HUDEP-2 (cell line): ENCODE data around the gene EDN2.

ENCODE experiments used
- DNase-seq, 76 experiments: peaks; one replicate each; lab custom pipeline; 2025; ENCODE audit not compliant: unreplicated experiment in 76 of 76; lab: John Stamatoyannopoulos, UW

The EDN2 gene

DNA sequence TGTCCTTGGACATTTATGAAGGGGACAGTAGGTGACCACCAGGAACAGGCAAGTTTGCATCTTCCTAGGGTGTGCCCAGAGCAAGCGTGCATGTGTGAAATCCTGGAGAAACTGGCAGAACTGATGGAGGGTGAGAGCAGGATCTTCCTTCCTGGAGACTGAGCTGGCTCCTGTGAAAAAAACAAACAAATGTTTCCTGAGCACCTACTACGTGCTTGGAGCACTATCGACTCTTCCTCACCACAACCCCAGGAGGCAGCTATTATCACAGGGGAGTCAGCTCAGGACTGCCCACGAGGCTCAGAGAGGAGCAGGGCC, 1.5 kb upstream of the EDN2 start:
- DNase-seq = no peak

DNA sequence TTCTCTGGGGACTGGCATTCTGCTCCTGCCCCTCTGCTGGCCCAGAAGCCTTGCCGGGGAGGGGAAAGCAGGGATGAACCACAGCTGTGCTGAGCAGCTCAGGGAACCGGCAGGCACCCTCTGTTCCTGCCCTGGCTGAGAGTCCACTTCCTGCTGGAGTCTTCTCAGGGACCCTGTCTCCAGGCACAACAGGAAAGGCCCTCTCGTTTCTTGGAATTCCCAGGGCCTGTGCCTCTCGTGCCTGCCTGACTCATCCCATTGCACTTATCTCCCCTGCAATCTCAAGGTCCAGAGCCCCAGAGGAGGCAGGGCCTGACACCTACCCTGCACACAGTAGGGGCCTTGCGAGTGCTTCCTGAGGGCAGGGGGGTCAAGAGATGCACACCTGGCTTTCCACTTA, 1.1 kb upstream of the EDN2 start:
- no peak for DNase-seq

DNA sequence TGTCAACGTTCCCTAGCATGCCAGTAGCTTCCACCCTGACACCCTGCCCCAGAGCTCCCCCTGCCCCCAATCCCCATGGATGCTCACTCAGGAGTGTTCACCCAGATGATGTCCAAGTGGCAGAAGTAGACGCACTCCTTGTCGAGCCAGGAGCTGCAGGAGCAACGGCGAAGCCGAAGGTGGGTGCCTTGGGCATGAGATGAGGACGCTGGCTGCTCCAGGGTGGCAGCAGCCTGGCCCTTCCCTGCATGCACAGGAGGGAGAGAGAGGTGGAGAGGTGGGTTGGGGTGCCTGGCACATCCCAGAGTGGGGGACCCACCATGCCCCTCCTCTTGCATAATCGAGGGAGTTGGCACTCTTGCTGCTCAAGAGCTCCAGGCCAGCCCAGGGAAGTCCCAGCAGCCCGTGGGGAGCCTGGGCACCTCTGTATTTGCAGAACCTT, 502 bp downstream of the EDN2 start:
- DNase-seq = no peak

DNA sequence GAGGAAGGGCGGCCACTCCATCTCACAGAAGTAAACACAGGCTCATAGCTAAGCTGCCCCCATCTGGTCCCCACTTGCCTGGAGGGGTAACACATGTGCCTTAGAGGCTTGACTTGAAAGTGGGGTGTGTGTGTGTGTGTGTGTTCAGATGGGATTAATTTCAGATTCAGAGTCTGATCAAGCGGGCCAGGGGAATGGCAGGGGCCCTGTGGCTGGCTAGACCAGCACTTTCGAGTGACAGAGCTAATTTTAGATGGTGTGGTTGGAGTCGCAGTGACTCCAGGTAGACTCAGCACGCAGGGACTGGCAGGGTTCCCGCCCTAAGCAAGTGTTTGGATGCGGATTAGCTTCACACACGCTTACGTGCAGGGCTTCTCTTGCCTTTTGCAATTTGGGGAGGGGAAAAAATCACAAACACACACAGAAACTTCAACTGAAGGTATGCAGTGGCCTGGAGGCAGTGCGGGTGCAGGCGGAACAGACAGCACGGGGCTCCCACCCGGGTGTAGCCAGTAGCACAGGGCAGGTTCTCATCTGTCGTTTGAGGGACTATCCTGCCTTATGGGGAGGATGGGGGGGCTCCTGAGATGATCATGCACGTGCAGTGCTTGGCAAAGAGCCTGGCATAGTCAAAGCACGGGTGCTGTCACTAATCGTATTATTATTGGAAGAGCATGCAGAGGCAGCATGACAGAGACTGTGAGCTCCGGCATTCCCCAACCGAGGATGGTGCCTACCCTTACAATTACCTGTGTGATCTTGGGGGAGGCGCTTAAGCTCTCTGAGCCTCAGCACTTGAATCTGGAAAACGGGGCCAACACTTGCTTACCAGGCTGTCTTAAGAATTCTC, 1.3 kb downstream of the EDN2 start:
- DNase-seq = no peak

DNA sequence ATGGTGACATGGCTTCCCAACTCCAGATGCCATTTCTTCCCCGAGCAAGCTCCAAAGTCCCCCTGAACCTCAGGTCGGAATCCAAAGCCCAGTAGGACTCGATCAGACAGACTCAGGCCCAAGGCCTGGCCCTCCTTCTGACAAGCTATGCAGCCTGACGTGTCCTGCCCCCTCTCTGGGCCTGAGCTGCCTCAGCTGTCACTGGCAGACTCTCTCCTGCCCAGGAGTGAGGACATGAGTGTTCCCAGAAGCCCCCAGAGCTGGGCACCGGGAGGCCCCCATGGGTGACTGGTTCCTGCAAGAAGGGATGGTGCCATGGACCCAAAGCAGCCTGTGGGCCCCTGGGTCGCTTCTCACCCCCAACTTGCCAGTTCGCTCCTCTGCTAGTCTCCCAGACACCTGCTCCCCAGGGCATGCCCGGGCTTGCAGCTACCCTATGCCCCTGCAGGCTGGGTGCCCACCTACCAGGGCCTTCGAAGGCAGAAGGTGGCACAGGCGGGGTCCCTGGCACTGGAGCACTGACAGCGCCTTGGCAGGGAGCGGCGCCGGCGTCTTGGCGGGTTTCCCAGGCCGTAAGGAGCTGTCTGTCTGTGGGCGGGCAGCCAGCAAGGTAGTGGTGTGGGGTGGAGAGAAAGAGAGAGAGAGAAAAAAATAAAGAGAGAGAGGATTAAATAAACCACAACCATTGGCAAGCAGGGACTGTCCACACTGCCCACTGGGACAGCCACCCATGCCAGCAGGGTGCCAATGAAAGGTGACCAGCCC, 2.3 kb downstream of the EDN2 start:
- DNase-seq = peak in 58 of 76 experiments; percentile 8 to 77 (median 46)

DNA sequence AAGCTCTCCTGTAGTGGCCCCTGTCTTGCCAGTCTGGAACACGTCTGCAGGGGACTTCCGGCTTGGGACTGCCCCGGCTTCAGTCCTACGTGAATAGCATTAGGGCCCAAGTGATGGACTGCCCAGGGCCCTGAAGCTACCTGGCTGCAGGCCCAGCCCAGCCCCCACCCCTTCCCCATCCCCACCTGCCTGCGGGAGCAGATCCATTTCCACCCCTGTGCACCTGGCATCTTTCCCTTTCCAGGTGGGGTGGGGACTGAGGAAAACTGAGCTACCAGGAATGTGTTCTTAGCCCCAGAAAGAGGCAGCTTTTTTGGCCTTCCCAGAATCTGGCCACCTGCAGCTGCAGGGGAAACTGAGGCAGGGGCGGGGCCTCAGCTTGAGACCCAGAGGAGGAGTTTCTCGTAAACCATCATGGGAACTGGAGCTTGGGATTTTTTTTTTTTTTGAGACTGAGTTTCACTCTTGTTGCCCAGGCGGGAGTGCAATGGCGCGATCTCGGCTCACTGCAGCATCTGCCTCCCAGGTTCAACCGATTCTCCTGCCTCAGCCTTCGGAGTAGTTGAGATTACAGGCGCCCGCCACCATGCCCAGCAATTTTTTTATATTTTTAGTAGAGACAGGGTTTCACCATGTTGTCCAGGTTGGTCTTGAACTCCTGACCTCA, 3.2 kb downstream of the EDN2 start:
- DNase-seq = no peak

DNA sequence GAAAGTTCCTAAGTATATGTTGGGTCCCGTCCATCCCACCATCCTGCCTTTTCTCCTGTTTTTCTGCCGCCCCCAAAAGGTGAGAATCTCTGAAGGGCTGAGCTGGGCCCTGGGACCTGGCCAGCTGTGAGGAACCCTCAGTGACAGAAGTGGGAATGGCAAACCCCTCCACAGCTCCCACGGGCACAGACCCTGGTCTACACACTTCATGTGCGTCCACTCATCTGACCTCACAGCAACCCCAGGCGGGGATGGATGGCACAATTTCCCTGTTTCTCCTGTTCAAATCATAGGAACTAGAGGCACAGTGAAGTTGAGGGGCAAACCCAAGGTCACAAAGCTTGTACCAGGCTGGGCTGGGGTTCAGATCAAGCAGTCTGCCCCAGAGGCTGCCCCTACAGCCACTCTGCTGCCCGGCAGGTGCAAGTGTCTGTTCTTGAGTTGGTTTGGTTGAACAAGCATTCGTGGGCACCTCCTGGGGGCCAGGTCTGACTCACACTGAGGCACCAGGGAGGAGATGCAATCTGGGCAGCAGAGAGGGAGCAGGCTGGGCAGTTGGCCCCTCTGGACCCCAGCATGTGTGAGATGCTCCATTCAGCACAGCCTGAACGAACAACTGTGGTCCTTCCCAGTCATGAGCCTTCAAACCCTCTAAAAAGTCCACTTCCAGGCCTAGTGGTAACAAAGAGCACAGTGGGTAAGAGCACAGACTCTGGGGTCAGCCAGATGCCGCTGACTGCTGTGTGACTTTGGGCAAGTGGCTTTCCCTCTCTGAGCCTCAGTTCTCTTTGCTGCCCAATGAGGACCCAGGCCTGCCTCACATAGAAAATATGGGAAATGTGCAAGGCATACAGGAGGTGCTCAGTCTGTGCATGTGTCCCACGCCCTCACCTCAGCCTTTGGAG, 4.0 kb downstream of the EDN2 start:
- no peak for DNase-seq

DNA sequence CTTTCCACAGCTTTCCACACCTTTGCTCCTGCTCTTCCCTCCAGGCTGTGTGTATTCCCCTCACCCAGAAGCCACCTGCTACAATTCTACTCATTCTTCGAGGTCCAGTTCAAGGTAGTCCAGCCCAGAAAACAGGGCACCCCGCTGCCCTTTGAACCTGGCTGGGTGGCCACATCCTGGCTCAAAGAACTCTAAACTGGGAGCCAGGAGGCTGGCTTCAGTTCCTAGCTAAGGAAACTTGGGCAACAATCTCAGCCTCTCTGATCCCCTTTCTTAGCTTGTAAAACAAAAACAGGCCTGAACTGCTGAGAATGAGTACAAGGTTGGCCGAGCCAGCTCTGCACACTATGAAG, 4.7 kb downstream of the EDN2 start:
- no peak for DNase-seq

DNA sequence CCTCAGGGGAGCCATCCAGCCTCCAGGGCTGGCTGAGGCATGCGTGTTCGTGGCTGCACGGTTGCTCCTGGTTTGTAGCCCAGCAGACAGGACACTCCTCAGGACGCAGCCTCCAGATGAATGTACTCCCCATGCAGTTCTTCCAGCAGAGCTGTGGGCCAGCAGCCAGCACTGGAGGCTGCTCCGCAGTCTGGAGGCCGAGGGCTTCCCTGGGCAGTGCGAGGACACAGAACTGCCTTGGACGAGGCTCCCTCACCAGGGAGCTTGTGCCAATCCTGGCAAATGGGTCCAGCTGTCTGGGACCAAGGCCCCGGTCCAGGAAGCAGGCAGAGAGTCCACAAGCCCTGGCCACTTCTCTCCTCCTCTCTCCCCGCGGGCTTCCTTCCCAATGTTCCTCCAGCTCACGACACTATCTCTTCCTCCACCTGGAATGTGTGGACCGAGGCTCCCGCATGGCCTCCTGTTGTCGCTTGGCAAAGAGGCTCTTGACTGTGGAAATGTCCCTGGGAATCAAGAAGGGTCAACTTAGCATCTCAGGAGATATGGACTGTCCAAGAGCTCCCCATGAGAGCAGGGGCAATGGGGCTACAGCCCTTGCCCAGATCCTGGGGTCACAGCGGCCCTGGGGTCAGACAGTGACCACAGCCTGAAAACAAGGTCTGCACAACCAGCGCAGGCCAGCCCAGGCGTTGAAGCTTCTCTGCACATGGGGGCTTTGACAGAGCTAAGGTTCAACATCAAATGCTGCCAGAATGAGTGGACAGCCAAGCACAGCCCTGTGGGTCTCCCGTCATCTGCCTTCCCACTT, 5.3 kb downstream of the EDN2 start:
- DNase-seq = no peak

DNA sequence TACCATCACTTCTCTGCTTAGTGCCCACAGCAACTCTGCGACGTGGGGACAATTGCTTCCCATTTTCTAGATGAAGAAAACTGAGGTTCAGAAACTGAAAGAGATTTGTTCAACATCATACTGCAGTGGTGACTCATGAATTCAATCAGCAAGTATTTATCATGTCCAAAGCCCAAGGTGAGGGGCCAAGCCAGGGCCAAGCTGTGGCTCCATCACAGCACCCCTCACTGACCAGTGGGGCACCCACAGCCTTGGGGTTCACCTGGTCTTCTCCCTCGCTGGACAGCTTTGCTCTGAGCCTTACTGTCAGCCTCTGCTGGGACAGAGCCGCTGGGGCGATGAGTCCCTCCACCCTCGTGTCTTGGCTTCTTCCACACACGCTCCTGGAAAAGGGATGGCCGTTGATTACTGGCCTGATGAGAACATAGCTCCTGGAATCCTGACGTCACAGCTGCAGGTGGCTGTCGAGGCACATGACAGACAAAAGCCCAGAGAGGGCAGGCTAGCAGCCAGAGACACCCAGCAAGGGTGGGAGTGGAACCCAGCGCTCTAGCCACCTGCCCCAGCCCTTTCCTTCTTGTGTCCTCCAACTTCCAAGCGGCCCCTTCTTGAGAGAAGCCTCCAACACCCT, 6.2 kb downstream of the EDN2 start:
- DNase-seq = no peak

DNA sequence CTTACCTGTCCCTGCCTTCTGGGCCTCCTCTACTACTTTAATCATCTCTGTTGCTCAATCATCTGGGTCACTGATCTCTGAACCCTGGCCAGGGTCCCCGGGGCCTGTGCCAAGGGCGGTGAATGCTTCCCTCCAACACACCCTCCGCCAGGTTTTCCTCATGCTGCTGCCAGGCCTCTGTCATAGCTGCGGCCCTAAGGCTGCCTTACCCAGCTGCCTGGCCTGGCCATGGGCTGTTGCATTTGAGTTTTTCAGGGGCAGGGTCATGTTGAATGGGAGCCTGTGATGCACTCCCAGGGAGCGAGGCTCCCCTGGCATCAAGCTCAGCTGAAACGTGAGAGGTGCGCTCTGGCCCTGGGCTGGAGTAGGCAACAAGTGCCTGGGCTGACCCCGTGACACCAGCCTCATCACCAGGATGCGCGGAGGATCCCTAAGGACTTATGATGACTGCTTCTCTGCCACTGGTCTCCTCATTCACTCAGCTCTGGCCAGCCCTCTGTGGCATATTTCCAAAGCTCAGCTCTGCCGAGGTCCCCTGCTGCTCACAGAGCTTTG, 7.6 kb downstream of the EDN2 start:
- DNase-seq = no peak

DNA sequence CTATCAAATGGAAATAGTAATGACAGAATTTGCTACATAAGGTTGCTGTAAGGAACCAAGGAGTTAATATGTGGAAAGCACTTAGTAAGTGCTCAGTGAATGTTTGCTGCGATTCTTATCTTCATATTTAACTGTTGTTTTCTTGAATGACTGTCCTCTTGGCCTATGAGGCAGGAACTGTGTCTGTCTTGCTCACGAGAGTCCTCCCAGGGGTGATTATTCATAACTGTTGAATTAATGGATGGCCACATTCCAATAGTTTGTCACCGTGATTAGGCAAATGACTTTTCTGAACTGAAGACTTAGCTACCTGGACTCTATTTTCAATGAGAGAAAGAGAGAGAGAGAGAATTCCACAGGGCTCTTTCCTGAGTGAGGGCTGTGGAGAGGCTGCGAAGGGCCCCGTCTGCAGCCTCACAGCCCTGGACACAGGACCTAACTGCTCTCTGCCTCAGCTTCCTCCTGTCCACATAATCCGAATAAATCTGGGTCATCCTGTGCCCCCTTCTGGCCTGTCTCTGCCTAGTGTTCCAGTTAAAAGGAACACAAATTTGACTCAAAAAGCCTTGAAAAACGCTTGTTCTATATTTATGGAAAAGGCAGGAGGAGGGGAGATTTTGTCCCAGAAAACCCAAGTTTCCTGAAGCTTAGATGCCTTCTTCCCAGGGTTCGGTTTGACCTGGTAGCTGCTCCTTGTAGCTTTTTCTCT, 8.5 kb downstream of the EDN2 start:
- DNase-seq = no peak

DNA sequence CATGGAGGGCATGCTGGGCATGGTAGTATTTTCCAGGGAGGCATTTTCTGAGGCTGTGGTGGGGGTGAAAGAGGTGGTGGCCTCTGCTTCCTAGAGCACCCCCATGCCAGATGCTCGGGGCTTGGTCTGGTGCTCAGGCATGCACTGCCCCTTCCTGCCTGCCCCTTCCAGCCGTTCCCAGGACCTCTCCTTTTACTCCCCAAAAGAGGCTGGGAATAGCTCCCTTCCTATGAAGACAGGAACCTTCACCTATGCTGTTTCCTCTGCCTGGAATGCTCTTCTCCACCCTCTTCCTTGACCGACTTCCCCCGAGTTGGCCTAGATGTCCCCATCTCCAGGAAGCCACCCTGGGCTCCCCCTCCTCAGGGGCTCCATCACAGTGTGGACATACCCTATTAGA, 9.1 kb downstream of the EDN2 start:
- no peak for DNase-seq

DNA sequence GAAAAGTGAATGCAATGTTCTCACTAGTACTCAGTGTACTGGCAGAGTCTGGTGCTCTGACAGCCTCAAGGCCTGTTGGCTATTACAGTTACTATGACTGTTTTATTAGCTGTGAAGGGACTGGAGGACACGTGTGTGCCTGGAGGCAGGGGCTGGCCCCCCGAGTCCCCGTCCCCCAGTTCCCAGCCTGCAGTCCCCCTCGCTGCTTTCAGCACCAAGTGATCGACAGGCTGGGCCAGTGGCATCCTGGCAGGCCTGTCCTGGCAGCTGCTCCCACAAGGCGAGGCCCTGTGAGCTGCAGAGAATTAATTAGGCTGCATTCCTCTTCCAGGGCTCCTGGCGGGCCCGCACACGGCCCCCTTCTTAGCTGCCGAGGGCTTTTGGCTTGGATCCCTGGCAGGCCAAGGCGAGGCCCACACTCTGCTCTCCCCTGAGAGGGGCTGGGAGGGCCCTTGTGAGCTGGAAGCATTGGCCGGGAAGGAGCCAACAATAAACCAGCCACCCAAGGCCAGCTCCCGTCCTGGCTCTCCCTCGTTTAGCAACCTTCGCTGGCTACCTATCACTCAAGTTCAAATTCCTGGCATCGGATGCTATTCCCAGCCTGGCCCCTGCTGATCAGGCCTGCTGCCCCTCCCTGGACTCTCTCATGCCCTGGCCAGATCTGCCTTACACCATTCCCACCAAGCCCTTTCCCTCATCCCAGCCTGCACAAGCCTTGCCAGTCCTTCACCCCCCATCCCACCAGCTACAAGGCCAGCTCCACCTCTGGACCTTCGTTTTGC, 9.8 kb downstream of the EDN2 start:
- no peak for DNase-seq

DNA sequence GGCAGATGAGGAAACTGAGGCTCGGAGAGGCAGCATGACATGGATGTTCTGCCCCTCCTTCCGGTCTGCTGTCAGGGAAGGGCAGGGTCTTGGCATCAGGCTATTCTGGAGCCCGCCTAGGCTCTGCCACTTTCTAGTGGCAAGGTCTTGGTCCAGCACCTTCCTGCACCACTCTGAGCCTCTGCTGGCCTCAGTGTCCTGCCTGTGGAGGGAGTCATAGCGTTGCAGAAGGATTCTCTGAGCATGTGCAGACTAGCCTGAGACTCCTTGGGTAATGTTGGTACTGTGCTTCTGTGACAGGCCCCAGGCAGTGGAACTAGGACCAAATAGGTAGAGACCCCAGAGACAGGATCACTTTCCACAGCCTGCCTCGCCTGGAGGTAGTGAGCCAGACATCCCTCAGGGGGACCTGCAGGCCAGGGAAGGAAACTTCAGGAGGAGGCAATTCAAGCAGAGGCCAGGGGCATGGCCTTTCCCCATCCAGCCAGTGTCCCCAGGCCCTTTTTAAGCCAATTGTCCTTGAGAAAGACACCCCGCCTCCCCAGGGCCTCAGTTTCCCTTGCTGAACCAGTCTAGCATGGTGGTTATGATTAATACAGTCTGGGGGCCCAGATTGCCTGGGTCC, 10.6 kb downstream of the EDN2 start:
- no peak for DNase-seq

DNA sequence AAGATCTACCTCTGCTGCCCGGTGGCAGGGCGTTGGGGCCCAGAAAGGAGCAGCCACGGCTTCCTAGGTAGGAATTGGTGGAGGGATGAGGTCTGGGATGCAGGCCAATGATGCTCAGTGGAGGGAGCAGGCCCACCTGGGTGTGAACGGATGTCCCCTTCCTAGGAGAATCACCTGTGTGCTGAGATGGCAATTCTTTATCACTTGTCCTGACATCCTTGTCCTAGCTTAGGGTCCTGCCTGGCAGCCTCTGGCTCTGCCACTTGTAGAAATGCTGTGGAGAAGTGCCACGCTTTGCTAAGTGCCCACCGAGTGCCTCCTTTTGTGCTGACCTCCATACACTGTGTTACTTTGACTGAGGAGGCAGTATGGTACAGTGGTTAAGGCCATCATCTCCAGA, 12.8 kb downstream of the EDN2 start:
- no peak for DNase-seq

DNA sequence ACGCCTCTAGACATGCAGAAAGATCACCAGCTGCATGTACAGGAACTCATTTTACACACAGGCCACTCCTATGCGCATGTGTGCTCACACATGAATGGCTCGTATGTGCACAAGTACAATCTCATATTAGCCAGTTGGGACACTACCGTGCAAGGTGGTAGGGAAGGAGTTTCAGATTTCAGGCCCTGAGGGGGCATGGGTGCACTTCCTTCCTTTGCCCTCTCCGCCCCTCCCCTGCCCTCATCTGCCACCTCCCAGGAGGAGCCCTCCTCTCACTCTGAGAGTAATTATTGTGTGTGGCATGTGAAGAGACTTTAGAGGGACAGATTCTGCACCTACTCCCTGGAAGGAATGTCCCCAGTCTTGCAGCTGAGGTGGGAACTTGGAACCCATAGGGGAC, 14.8 kb downstream of the EDN2 start:
- DNase-seq = no peak
